ENCODE measurements around the gene TANC1.
"Not testable (repeated sequence)": the region's sequence is repeated elsewhere in the genome, so short reads cannot be mapped to it uniquely, and the experiment has no call there.

- not testable (repeated sequence) for TF ChIP-seq POLR2AphosphoS5 (IDR thresholded peaks at IDR 0.05; ENCODE audit: low read depth, low read length); POLR2A (IDR thresholded peaks at IDR 0.05; ENCODE audit: low read depth, low read length); TAF1 (IDR thresholded peaks at IDR 0.05; ENCODE audit: borderline replicate concordance, low read depth, low read length)
Measured at GRCh38 chr2:159096302-159096855, 127.9 kb downstream of the TANC1 start.

Data from GM12892 (cell line).